OCI-LY1 (cell line): ENCODE data around the gene PRPF6.

Experiments used
- EZH2 ChIP-seq: fragments of 200-600 bp; sonication (generic), shearing (Covaris generic); IDR thresholded peaks from 2 replicates; pipeline ENCODE4 v1.8.0; 2017; ENCODE audit warnings: borderline replicate concordance, mixed run types, mild to moderate bottlenecking, antibody characterized with exemption, low read length, moderate library complexity, mixed read lengths
- TF ChIP-seq, protein P1 (sequence below): fragments of 200-600 bp; sonication (generic), shearing (Covaris generic); IDR thresholded peaks from 2 replicates; pipeline ENCODE4 v1.5.1; 2017; ENCODE audit warnings: mild to moderate bottlenecking, antibody characterized with exemption, low read length, moderate library complexity, mixed read lengths

DNA sequence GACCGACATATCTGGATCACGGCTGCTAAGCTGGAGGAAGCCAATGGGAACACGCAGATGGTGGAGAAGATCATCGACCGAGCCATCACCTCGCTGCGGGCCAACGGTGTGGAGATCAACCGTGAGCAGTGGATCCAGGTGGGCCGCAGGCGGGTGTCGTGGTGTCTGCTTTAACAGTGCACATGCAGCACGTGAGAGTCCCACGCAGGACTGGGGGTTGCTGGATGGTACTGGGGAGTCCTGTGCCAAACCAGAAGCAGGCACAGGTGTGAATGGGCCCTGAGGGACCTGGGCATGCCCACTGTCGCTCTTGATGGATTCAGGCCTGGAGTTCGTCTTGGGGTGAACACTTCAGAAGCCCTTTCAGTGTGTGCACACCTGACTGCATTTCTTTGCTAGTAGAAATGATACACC, 30.4 kb downstream of the PRPF6 start:
- TF ChIP-seq, protein P1, sequence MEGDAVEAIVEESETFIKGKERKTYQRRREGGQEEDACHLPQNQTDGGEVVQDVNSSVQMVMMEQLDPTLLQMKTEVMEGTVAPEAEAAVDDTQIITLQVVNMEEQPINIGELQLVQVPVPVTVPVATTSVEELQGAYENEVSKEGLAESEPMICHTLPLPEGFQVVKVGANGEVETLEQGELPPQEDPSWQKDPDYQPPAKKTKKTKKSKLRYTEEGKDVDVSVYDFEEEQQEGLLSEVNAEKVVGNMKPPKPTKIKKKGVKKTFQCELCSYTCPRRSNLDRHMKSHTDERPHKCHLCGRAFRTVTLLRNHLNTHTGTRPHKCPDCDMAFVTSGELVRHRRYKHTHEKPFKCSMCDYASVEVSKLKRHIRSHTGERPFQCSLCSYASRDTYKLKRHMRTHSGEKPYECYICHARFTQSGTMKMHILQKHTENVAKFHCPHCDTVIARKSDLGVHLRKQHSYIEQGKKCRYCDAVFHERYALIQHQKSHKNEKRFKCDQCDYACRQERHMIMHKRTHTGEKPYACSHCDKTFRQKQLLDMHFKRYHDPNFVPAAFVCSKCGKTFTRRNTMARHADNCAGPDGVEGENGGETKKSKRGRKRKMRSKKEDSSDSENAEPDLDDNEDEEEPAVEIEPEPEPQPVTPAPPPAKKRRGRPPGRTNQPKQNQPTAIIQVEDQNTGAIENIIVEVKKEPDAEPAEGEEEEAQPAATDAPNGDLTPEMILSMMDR: no peak
- no peak for TF ChIP-seq EZH2
